IMR-90 (cell line): ENCODE results near the gene ZNF587B. TPM values are rescaled to one million over a fixed set of nuclear protein-coding genes. Genes with fewer than 3 reads are reported as not detected.

ENCODE experiments used
- ATAC-seq: fragments of 200-7000 bp; cut with Tn5 transposase; 2 replicates; pipeline ENCODE4 v1.9.1; 2020; ENCODE audit warnings: low read depth, mild to moderate bottlenecking, moderate library complexity
- BruUV-seq: library from RNA; stranded (reverse); fragments of 400-500 nt; replicated peaks from 2 replicates; lab custom pipeline; 2021; lab: Mats Ljungman, UMichigan
- CTCF ChIA-PET: fragments of 300-600 bp; formaldehyde crosslinking; extraction: SDS; loops from one replicate; lab custom pipeline; 2021; ENCODE audit warnings: antibody characterized with exemption; lab: Yijun Ruan, JAX
- POLR2A ChIA-PET: fragments of 300-600 bp; sonication (Branson Sonifier 250); formaldehyde crosslinking; loops from one replicate; lab custom pipeline; 2022; ENCODE audit warnings: antibody characterized with exemption; ENCODE audit not compliant: unreplicated experiment; lab: Charles Lee
- DNase-seq: peaks from one replicate; pipeline ENCODE4 v3.0.0; 2013
- H2AFZ ChIP-seq: replicated peaks from 2 replicates; pipeline ENCODE3; 2013; ENCODE audit warnings: low read length, mild to moderate bottlenecking; ENCODE audit not compliant: poor library complexity
- H2AK5ac ChIP-seq: 2 replicates; pipeline ENCODE4 v1.6.1; 2013; ENCODE audit warnings: low read depth, low read length, inconsistent platforms
- H2AK9ac ChIP-seq: replicated peaks from 2 replicates; pipeline ENCODE3; 2013; ENCODE audit warnings: mild to moderate bottlenecking, low read depth, low read length, moderate library complexity; ENCODE audit not compliant: poor library complexity
- H2BK120ac ChIP-seq: 2 replicates; pipeline ENCODE4 v1.6.1; 2013; ENCODE audit warnings: low read depth, low read length, inconsistent platforms
- H2BK15ac ChIP-seq: 3 replicates; pipeline ENCODE4 v1.6.1; 2013; ENCODE audit warnings: low read depth, low read length, inconsistent platforms
- H2BK20ac ChIP-seq: 2 replicates; pipeline ENCODE4 v1.6.1; 2013; ENCODE audit warnings: low read depth, mild to moderate bottlenecking, inconsistent platforms, low read length, moderate library complexity
- H2BK5ac ChIP-seq: 2 replicates; pipeline ENCODE4 v1.6.1; 2013; ENCODE audit warnings: mild to moderate bottlenecking, low read depth, low read length, inconsistent platforms; ENCODE audit not compliant: poor library complexity, severe bottlenecking
- H3K14ac ChIP-seq: replicated peaks from 2 replicates; pipeline ENCODE4 v1.6.1; 2013; ENCODE audit warnings: low read depth, low read length, inconsistent platforms
- H3K18ac ChIP-seq: 2 replicates; pipeline ENCODE4 v1.6.1; 2013; ENCODE audit warnings: low read depth, low read length, control low read depth
- H3K23ac ChIP-seq: 2 replicates; pipeline ENCODE4 v1.6.1; 2013; ENCODE audit warnings: low read depth, low read length, inconsistent platforms
- H3K27ac ChIP-seq: 2 replicates; pipeline ENCODE4 v1.5.1; 2013; ENCODE audit warnings: mild to moderate bottlenecking, control low read depth, low read length; ENCODE audit not compliant: insufficient read depth
- H3K27me3 ChIP-seq: 2 replicates; pipeline ENCODE4 v1.6.1; 2013; ENCODE audit warnings: low read length; ENCODE audit not compliant: control insufficient read depth, insufficient read depth
- H3K36me3 ChIP-seq: 2 replicates; pipeline ENCODE4 v1.6.1; 2013; ENCODE audit warnings: low read length, mixed read lengths; ENCODE audit not compliant: control insufficient read depth, insufficient read depth
- H3K4ac ChIP-seq: 2 replicates; pipeline ENCODE4 v1.6.1; 2013; ENCODE audit warnings: low read depth, low read length, inconsistent platforms
- H3K4me1 ChIP-seq: 2 replicates; pipeline ENCODE4 v1.6.1; 2013; ENCODE audit warnings: low read length, mixed read lengths; ENCODE audit not compliant: control insufficient read depth, insufficient read depth
- H3K4me2 ChIP-seq: 2 replicates; pipeline ENCODE4 v1.6.1; 2013; ENCODE audit warnings: low read depth, mild to moderate bottlenecking, control low read depth, low read length, moderate library complexity
- H3K4me3 ChIP-seq: 2 replicates; pipeline ENCODE4 v1.5.1; 2013; ENCODE audit warnings: low read depth, mild to moderate bottlenecking, control low read depth, low read length, moderate library complexity; ENCODE audit not compliant: insufficient read depth
- H3K56ac ChIP-seq: 2 replicates; pipeline ENCODE4 v1.6.1; 2013; ENCODE audit warnings: low read length, inconsistent platforms; ENCODE audit not compliant: insufficient read depth; ENCODE audit errors: extremely low read depth
- H3K79me1 ChIP-seq, 2 experiments: 2 replicates each; pipeline ENCODE4 v1.6.1; 2013; ENCODE audit warnings: low read length in 2 of 2, inconsistent platforms in 1 of 2, low read depth in 1 of 2
- H3K9ac ChIP-seq: 2 replicates; pipeline ENCODE4 v1.6.1; 2013; ENCODE audit warnings: low read depth, low read length, control low read depth
- H3K9me1 ChIP-seq: 2 replicates; pipeline ENCODE4 v1.6.1; 2013; ENCODE audit warnings: low read length, inconsistent platforms; ENCODE audit not compliant: insufficient read depth
- H3K9me3 ChIP-seq: 2 replicates; pipeline ENCODE4 v1.6.1; 2013; ENCODE audit warnings: low read length; ENCODE audit not compliant: control insufficient read depth, insufficient read depth
- H4K20me1 ChIP-seq: 2 replicates; pipeline ENCODE4 v1.6.1; 2013; ENCODE audit warnings: low read length, inconsistent platforms; ENCODE audit not compliant: insufficient read depth
- H4K5ac ChIP-seq: 2 replicates; pipeline ENCODE4 v1.6.1; 2013; ENCODE audit warnings: mild to moderate bottlenecking, low read depth, low read length, control low read depth
- H4K8ac ChIP-seq, 2 experiments: 2 replicates each; pipeline ENCODE4 v1.6.1; 2013; ENCODE audit warnings: low read depth in 2 of 2, low read length in 2 of 2, control low read depth in 1 of 2, inconsistent platforms in 1 of 2
- H4K91ac ChIP-seq: 2 replicates; pipeline ENCODE4 v1.6.1; 2013; ENCODE audit warnings: low read depth, low read length, inconsistent platforms; ENCODE audit not compliant: insufficient read depth
- BHLHE40 ChIP-seq: fragments of 150-350 bp; IDR thresholded peaks from 2 replicates; pipeline ENCODE4 v1.6.1; 2016; ENCODE audit warnings: mild to moderate bottlenecking, low read depth, low read length
- CEBPB ChIP-seq: IDR thresholded peaks from 2 replicates; pipeline ENCODE4 v1.6.1; 2012; ENCODE audit warnings: low read depth, low read length, improper control_type of control experiment
- ELK1 ChIP-seq: fragments of 150-350 bp; IDR thresholded peaks from 2 replicates; pipeline ENCODE4 v1.6.1; 2016; ENCODE audit warnings: low read depth, mild to moderate bottlenecking, low read length, moderate library complexity, borderline replicate concordance
- MAZ ChIP-seq: IDR thresholded peaks from 2 replicates; pipeline ENCODE4 v1.6.1; 2012; ENCODE audit warnings: low read depth, mild to moderate bottlenecking, low read length, improper control_type of control experiment, moderate library complexity, borderline replicate concordance
- WGBS, 2 experiments: methylation state at CpG; one replicate each; pipeline versions ENCODE4 v1.1.5 to v1.1.7; 2013; ENCODE audit warnings: missing lambda C conversion rate in 2 of 2; ENCODE audit not compliant: insufficient read length in 1 of 2; ENCODE audit errors: extremely low coverage in 2 of 2; 5-methylcytosine and 5-hydroxymethylcytosine counted together
- dilution Hi-C: fragments of 300-500 bp; cut with HindIII; formaldehyde crosslinking; loops from one replicate; pipeline ENCODE4 v1.14.3; 2018; ENCODE audit warnings: low sequenced_read_pairs; ENCODE audit not compliant: unreplicated experiment
- in situ Hi-C: fragments of 300-500 bp; cut with MboI; formaldehyde crosslinking; loops from 3 replicates; pipeline ENCODE4 v1.14.3; 2019; ENCODE audit warnings: low sequenced_read_pairs, inconsistent platforms, mixed read lengths
- intact Hi-C: fragments of 100-400 bp; cut with micrococcal nuclease; formaldehyde crosslinking; loops from 2 replicates; pipeline ENCODE4 v1.10.0; 2022
- polyA plus RNA-seq, 3 experiments: library from polyadenylated mRNA; depleted of rRNA; stranded (reverse); fragments of >200 nt; gene quantifications; 2 replicates each; pipeline ENCODE4 v1.2.3, GENCODE V29; 2012; ENCODE audit warnings: low replicate concordance in 1 of 3
- total RNA-seq: library from RNA; depleted of rRNA; stranded (reverse); fragments of >200 nt; gene quantifications from 2 replicates; pipeline ENCODE4 v1.2.3, GENCODE V29; 2012

ZNF587B gene
- total and polyA plus RNA-seq, 2 of the 4 experiments (the other 2 are of a cell fraction) = 3.7 to 33.9 TPM

GRCh38 chr19:57803594-57804325 is 26.3 kb upstream of the ZNF587B start:
- H2AFZ ChIP-seq = peak overlapping the region; percentile 93
- DNase-seq (peak; percentile 79), ATAC-seq (peak; percentile 71)
- peaks cover 25 to 41% of the 10 kb centered on the region in 2 experiments for H3K79me1 ChIP-seq
- WGBS, 2 experiments = no CpG with 5 or more reads among the region's 19 CpGs
- H3K36me3 ChIP-seq = peaks cover 7% of the 10 kb centered on the region
- ChIA-PET POLR2A (interaction anchor here (1.2 kb wide), 1 partner anchor 16 kb away, joined by 4 read pairs; no protein-coding TSS in a partner anchor), CTCF (no interaction called here)
- H2BK20ac ChIP-seq = peak overlapping the region; percentile 33; the same call in 1 of the 2 replicates
- no peaks in the 10 kb centered on the region for H4K20me1 ChIP-seq
- H4K91ac ChIP-seq = peak overlapping the region; percentile 71
- peak overlapping the region; percentile 59 for H3K4me3 ChIP-seq
- H3K4me1 ChIP-seq = peaks cover 6% of the 10 kb centered on the region
- peak overlapping the region; percentile 92 for H3K14ac ChIP-seq
- H4K8ac ChIP-seq = peak overlapping the region; percentile 48 to 95
- H4K5ac ChIP-seq = peak overlapping the region; percentile 86
- intact Hi-C loops (no loop called here), dilution Hi-C loops (no loop called here), in situ Hi-C loops (no loop called here)
- H3K23ac ChIP-seq = peak overlapping the region; percentile 96
- no peaks in the 10 kb centered on the region for H3K27me3 ChIP-seq
- peak overlapping the region; percentile 87 for H2BK5ac ChIP-seq
- peak overlapping the region; percentile 92 for H3K4ac ChIP-seq
- TF ChIP-seq ELK1 (no peak), CEBPB (no peak), MAZ (0 out of 2 replicates have a peak, but pooled peaks have one; percentile 6), BHLHE40 (peak; percentile 73)
- peak overlapping the region; percentile 91 for H3K4me2 ChIP-seq
- no peaks in the 10 kb centered on the region; the same call in 1 of the 2 replicates for H3K9me1 ChIP-seq
- no TSS peak for BruUV-seq
- H2BK120ac ChIP-seq = peak overlapping the region; percentile 73
- H3K9ac ChIP-seq = peak overlapping the region; percentile 95
- peak overlapping the region; percentile 73; the same call in 1 of the 2 replicates for H2AK5ac ChIP-seq
- peak overlapping the region; percentile 54; the same call in 1 of the 3 replicates for H2BK15ac ChIP-seq
- no peaks in the 10 kb centered on the region for H3K9me3 ChIP-seq
- H3K56ac ChIP-seq = peak overlapping the region; percentile 95; the same call in 1 of the 2 replicates
- peak overlapping the region; percentile 77 for H3K18ac ChIP-seq
- peak overlapping the region; percentile 88 for H3K27ac ChIP-seq
- peak overlapping the region; percentile 95 for H2AK9ac ChIP-seq
